GM18867 (cell line): ENCODE data around the gene ADAMTS18.

Source experiments
- ATAC-seq: cut with Tn5 transposase; IDR thresholded peaks from one replicate; pipeline ENCODE4 v1.9.1; 2021; ENCODE audit warnings: mild to moderate bottlenecking, moderate library complexity; ENCODE audit not compliant: unreplicated experiment

Gene ADAMTS18

GRCh38 chr16:77331802-77332586 is 102.8 kb downstream of the ADAMTS18 start:
- ATAC-seq = no peak

- no peak for ATAC-seq
These were observed 103.8 kb downstream of the ADAMTS18 start for GRCh38 chr16:77331043-77331442.

- ATAC-seq = no peak
These were observed 104.3 kb downstream of the ADAMTS18 start for GRCh38 chr16:77330332-77331042.

- no peak for ATAC-seq
These were observed 106.1 kb downstream of the ADAMTS18 start for GRCh38 chr16:77328768-77329167.

GRCh38 chr16:77328274-77328673 is 106.6 kb downstream of the ADAMTS18 start:
- ATAC-seq = no peak

GRCh38 chr16:77327717-77328116 is 107.1 kb downstream of the ADAMTS18 start:
- ATAC-seq = no peak

GRCh38 chr16:77324729-77325128 is 110.1 kb downstream of the ADAMTS18 start:
- no peak for ATAC-seq

GRCh38 chr16:77323695-77324094 is 111.1 kb downstream of the ADAMTS18 start:
- no peak for ATAC-seq

- ATAC-seq = no peak
These were observed 112.1 kb downstream of the ADAMTS18 start for GRCh38 chr16:77322757-77323156.

GRCh38 chr16:77317059-77317458 is 117.8 kb downstream of the ADAMTS18 start:
- no peak for ATAC-seq

GRCh38 chr16:77310877-77311276 is 124.0 kb downstream of the ADAMTS18 start:
- ATAC-seq = no peak

GRCh38 chr16:77308163-77308561 is 126.7 kb downstream of the ADAMTS18 start:
- ATAC-seq = no peak

GRCh38 chr16:77307426-77308162 is 127.2 kb downstream of the ADAMTS18 start:
- ATAC-seq = no peak

- no peak for ATAC-seq
These were observed 128.8 kb downstream of the ADAMTS18 start for GRCh38 chr16:77306075-77306474.

GRCh38 chr16:77304877-77305276 is 130.0 kb downstream of the ADAMTS18 start:
- ATAC-seq = no peak

GRCh38 chr16:77304134-77304533 is 130.7 kb downstream of the ADAMTS18 start:
- no peak for ATAC-seq

- ATAC-seq = no peak
These were observed 132.2 kb downstream of the ADAMTS18 start for GRCh38 chr16:77302674-77303073.

- ATAC-seq = no peak
These were observed 132.6 kb downstream of the ADAMTS18 start for GRCh38 chr16:77302249-77302648.

- ATAC-seq = no peak
These were observed 134.6 kb downstream of the ADAMTS18 start for GRCh38 chr16:77300256-77300655.

- peak; percentile 52 for ATAC-seq
These were observed 135.4 kb downstream of the ADAMTS18 start for GRCh38 chr16:77299395-77299794.
